AG04449 (cell line): ENCODE data around the gene DPF3.

Experiments used
- CTCF ChIA-PET: fragments of 350-600 bp; formaldehyde crosslinking; extraction: SDS; loops from one replicate; lab custom pipeline; 2021; ENCODE audit warnings: antibody characterized with exemption; lab: Yijun Ruan, JAX
- POLR2A ChIA-PET: fragments of 400-600, 350-600 bp; formaldehyde crosslinking; extraction: SDS; loops from one replicate; lab custom pipeline; 2020; ENCODE audit warnings: antibody characterized with exemption, inconsistent platforms; lab: Yijun Ruan, JAX
- DNase-seq: peaks from one replicate; pipeline ENCODE4 v3.0.0-alpha.2; 2010; ENCODE audit warnings: low read depth, low spot score
- H3K4me3 ChIP-seq: 2 replicates; pipeline ENCODE4 v1.5.1; 2011; ENCODE audit warnings: low read depth, mild to moderate bottlenecking, control low read depth, low read length
- TF ChIP-seq, protein P1 (sequence below): IDR thresholded peaks from one replicate; pipeline ENCODE4 v1.5.1; 2011; ENCODE audit warnings: mild to moderate bottlenecking, moderate library complexity, low read length, control low read depth, inconsistent platforms; ENCODE audit not compliant: insufficient read depth; ENCODE audit errors: missing control alignments

The DPF3 gene

DNA sequence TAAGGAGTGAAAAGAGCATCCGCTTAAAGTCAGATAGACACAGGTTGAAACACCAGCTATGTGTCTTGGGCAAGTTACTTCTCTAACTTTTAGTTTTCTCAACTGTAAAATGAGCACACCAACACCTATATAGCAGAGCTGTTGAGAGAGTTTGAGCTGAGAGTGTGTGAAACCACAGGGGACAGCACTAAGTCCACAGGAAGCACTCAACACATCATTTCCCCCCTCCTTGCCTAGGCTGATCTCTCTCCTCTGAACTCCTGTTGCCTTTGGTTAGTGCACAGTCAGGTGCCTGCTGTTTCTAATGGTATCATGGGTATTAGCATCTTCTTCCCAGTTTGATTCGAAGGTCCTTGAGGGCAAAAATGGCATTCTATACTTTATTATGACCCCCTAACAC is 176.7 kb downstream of the DPF3 start:
- no peak for DNase-seq
- ChIA-PET CTCF (interaction anchor here (1.6 to 1.7 kb wide), 2 partner anchors 9 to 200 kb away, joined by 4 to 5 read pairs; no protein-coding TSS in a partner anchor), POLR2A (no interaction called here)
- no peak overlapping the region for H3K4me3 ChIP-seq
- TF ChIP-seq, protein P1, sequence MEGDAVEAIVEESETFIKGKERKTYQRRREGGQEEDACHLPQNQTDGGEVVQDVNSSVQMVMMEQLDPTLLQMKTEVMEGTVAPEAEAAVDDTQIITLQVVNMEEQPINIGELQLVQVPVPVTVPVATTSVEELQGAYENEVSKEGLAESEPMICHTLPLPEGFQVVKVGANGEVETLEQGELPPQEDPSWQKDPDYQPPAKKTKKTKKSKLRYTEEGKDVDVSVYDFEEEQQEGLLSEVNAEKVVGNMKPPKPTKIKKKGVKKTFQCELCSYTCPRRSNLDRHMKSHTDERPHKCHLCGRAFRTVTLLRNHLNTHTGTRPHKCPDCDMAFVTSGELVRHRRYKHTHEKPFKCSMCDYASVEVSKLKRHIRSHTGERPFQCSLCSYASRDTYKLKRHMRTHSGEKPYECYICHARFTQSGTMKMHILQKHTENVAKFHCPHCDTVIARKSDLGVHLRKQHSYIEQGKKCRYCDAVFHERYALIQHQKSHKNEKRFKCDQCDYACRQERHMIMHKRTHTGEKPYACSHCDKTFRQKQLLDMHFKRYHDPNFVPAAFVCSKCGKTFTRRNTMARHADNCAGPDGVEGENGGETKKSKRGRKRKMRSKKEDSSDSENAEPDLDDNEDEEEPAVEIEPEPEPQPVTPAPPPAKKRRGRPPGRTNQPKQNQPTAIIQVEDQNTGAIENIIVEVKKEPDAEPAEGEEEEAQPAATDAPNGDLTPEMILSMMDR: no peak

DNA sequence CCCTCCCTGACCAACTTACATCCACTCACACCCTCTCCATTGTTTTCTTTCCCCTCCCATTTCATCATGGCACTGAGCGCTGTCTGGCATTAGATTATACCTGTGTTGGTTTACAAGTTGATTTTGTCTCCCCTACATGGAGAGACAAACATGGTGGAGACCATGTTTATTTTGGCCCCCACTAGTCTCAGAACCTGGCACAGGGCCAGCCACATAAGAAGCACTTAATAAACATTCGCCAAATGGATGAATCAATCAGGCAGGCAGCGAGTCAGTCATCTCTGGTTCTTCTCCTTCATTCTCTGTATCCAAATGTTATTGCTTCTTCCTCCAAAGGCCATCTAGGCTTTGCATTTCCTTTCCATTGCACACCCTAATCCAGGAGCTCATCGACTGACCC is 177.4 kb downstream of the DPF3 start:
- CTCF ChIA-PET: interaction anchor here (1.7 kb wide), 1 partner anchor 200 kb away, joined by 5 read pairs; no protein-coding TSS in a partner anchor
- TF ChIP-seq, protein P1: no peak
- no peak for DNase-seq
- H3K4me3 ChIP-seq: no peak overlapping the region
- POLR2A ChIA-PET: no interaction called here

DNA sequence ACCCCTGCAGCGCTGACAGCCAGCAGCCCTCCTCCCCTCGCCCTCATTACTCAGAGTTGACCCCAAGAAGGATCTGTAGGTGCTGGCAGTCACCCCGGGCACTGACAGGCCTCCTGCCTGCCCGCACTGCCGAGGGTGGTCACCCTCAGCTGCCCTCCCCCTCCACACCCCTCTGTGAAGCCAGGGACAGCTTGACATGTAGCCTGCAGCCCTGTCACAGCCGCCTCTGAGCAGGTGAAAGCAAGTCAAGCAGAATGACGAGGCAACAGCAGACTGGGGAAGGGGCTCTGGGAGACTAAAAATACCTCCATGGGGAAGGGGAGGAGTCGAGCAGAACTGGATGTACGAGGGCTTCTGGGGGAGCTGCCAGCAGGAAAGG is 178.1 kb downstream of the DPF3 start:
- ChIA-PET POLR2A (no interaction called here), CTCF (no interaction called here)
- TF ChIP-seq, protein P1: no peak
- DNase-seq: no peak
- H3K4me3 ChIP-seq: no peak overlapping the region

DNA sequence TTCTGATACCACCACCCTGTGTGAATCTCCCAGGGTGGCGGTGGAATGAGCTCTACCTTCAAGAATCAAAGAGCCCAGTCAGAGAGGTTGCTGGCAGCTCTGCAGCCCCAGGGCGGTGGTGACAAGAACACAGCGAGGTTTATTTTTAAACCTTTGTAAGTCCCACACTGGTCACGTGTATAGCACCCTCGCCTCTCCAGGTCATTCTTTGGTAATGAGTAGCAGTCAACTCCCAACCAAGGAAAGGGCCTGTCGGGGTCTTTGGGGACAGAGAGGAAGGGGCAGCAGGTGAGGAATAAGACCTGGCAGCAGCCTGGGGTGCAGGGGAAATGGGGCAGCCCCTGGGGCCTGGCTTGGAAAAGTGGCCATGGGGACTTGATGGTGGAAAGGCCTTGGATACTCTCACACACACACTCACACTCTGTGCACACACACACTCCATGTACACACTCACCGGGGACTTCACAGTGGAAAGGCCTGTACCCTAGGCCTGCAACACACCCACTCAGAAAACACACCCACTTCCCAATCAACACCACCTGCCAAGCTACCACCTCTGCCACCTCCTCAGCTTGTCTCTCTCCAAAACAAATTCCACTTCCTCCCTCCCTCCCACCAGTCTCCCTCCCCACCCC is 178.6 kb downstream of the DPF3 start:
- CTCF ChIA-PET: no interaction called here
- no peak for DNase-seq
- H3K4me3 ChIP-seq: no peak overlapping the region
- POLR2A ChIA-PET: no interaction called here
- TF ChIP-seq, protein P1: no peak

DNA sequence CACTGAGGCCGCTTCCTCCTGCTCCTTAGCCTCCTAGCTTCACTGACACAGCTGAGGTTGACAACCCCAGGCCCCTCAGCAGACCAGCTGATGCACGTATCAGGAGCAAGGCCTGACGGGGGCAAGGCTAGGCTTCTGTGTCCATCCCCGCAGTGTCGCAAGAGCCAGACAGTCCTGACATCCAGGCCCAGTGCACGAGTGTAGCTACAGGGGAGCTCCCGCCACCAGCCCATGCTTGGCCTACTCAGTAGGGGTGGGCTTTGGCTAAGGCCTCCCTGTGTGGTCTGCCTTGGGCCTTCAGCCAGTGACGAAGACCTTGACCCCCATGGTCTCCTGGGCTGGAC is 179.1 kb downstream of the DPF3 start:
- POLR2A ChIA-PET: no interaction called here
- H3K4me3 ChIP-seq: no peak overlapping the region
- CTCF ChIA-PET: no interaction called here
- TF ChIP-seq, protein P1: no peak
- DNase-seq: no peak

DNA sequence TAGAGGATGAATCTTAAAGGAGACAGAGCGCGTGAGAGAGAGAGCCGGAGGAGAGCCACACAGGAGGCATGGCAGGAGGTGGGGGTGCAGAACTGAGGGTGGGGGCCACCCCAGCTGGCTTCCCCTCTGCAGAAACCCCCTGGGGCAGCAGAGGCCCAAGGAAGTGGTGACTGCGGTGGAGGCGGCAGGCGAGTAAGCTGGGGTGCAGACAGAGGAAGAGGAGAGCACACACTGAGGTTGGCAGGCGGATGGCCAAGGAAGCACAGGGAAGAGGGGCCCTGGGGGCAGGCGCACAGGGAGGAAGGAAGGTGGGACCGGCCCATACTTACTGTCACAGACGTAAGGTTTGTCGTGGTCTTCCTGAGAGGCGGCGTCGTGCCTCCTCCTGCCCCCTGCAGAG is 179.8 kb downstream of the DPF3 start:
- no peak overlapping the region for H3K4me3 ChIP-seq
- ChIA-PET POLR2A (no interaction called here), CTCF (no interaction called here)
- TF ChIP-seq, protein P1: no peak
- DNase-seq: no peak
